Transverse colon (tissue), 3 donors: ENCODE data around the gene ZNF211.

ENCODE experiments used
- CTCF ChIP-seq, 5 experiments: fragments of 200-600 bp in 3 of 5; fragments of 450-650 bp in 2 of 5; sonication (generic) in 3 of 5; IDR thresholded peaks; 1 replicate in 2 of 5; 2 replicates in 3 of 5; pipeline ENCODE4 v1.5.1; 2016 to 2017; ENCODE audit warnings: antibody characterized with exemption in 5 of 5, inconsistent platforms in 3 of 5, mild to moderate bottlenecking in 2 of 5, moderate library complexity in 1 of 5
- POLR2A ChIP-seq: fragments of 450-650 bp; IDR thresholded peaks from one replicate; pipeline ENCODE4 v1.6.1; 2016; ENCODE audit warnings: antibody characterized with exemption, mild to moderate bottlenecking, moderate library complexity

DNA sequence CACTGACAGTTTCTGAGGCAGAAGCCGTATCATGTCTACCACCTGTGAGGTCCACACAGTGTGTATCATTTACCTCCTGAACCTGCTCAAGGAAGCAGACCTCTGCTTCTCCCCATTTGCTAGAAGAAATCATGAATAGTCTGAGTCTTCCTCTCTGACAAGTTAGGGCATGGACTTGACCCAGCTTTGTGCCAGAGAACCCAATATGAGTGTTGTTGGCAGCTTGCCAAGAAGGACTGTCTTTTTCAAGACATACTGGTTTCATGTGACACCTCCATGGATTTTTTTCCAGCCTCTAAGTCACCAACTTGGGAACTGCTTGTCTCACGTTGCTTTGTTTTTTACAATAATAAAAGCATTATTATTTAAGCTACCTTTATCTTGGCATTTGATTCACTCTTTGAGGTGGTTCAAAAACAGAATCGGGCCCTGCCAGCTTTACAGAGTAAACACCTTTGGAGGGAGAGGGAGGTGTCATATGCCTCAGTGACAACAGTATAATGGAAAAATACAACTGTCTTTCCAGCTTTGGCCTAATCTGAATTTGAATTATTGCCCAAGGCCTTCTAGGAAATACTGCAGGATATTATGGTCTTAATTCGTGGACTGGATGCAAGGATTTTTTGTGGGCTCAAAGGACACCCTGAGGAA is 9.6 kb downstream of the ZNF211 start:
- TF ChIP-seq CTCF (IDR thresholded peaks at IDR 0.05), result no peak
- no peak for TF ChIP-seq POLR2A
